Activated CD4-positive, alpha-beta T cell treated with anti-CD3 and anti-CD28 coated beads, Interleukin-10, Interleukin-2, amounts not matched to agents 100 ng/mL and 50 ng/mL, durations not matched to agents 16 hours and 8 hours (primary cell): ENCODE results near the gene EPHB2.

Experiments
- DNase-seq: peaks from one replicate; pipeline ENCODE4 v3.0.0-alpha.2; 2020

EPHB2 gene

DNA sequence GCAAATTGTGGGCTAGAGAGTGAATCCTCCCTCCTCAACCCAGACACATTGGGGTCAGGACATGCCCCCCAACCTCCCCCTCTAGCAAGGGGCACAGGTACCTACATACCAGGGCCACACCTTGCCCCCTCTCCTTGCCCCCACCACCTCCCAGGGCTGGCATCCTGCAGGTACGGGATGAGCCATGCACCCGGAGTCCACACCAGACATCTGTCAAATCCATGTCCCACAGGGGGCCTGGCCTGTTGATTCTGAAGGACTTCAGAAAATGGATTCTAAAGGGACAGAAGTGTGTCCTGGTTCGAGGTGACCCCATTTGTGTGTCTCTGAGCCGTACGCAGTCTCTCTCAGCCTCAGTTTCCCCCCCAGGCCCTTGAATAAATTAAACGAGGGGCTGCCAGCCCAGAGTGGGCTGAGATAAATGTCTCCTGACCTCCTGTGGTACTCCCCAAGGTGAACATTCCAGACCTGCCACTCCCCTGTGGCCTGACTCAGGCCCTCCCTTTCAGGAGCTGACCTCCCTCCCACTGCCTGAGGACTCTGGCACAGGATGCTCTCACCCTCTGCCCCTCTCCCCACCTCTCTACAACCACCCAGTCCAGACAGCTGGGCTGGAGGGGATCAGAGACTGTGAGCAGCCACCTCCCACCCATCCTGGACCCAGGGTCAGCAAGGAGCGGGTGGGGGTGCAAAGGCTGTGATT lies 94.5 kb downstream of the EPHB2 start:
- DNase-seq, result no peak

DNA sequence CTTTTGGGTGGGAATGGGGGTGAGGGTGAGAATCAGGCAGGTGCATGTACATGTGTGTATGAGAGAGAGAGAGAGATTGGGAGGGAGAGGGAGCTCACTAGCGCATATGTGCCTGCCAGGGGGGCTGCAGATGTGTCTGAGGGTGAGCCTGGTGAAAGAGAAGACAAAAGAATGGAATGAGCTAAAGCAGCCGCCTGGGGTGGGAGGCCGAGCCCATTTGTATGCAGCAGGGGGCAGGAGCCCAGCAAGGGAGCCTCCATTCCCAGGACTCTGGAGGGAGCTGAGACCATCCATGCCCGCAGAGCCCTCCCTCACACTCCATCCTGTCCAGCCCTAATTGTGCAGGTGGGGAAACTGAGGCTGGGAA lies 95.0 kb downstream of the EPHB2 start:
- DNase-seq, result no peak

DNA sequence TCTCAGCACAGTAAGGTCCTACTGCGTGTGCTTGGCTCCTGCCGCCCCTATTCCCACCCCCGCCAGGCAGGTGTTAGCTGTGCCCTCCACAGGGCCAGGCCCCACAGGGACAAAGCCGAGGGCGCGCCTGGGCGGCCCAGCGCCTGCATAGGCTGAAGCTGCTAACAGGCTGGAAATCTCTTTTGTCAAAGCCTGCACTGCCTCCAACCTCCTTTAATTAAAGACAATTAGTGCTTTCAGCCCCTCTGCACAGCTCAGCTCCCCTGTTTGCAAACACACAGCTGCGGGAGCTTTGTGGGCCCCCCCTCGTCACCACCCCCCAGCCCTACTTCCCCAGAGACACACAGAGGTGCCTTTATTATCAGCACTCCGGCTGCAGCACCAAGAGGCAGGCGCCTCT lies 95.9 kb downstream of the EPHB2 start:
- DNase-seq, result no peak

DNA sequence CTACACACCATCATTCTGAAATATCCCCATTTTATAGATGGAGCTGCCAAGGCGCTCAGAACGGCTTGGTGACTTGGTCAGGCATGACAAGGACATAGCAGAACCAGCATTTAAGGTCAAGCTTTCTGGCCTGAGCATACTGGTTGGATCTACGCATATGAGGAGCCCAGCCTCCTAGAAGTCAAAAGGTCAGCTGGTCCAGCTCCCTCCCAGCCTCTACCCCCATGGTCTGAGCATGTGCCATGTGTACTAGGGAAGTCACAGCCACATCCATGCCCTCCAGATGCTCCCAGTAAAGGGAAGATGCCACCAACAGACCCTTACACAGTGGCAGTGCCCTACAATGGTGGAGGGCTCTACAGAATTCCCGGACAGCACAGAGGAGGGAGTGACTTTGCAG lies 96.7 kb downstream of the EPHB2 start:
- DNase-seq, result no peak

DNA sequence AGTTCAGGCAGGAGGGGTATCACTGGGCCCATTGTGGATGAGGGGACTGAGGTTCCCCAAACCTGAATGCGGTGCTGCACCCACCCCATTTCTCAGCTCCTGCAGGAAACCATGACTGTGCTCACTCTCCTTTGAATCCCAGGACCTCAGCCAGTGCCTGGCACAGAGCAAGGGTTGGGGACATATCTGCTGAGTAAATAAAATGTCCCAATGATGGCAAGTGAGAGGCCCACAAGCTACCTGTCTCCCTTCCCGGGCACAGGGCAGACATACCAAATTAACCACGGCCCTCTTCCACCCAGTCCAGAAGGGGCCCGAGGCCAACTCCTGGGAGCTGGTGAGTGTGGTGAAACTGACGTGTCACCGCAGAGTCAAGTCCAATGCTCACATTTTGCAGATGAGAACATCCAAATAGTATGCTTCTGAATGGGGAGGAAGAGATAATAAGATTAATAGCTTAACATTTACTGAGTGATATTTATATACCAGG lies 97.6 kb downstream of the EPHB2 start:
- no peak for DNase-seq

DNA sequence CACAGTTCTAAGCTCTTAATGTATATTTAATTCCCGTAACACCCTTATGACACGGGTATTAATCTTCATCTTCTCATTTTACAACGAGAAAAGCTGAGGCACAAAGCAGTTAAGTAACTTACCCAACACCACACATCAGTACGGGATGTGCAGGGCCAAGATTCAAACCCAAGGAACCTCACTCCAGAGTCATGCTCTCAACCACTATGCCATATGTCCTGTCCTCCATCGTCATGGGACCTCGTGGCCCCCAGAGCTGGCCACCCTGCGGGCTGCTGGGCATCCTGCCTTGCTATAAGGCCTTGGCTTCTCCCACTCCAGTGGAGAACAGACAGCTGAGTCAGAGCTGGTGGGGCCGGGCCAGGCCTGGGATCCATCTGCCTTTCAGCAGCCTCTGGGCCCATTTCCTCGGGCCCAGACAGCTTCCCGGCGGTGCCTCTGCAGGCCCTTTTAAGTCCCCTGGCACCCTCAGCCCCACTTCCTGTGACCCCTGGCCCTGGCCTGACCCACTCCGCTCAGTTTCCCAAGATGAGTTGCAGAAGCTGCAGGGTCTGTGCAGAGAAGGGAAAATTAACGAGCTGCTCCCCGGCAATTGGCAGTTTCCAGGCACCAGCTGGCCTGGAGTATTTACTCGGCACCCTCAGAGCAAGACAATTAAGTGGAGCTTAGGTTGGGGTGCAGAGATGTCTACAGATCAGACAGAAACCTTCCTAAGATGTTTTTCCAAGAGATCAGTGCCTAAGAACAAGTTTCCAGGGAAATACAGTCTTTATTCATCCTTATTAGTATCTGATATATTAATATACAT lies 98.2 kb downstream of the EPHB2 start:
- no peak for DNase-seq

DNA sequence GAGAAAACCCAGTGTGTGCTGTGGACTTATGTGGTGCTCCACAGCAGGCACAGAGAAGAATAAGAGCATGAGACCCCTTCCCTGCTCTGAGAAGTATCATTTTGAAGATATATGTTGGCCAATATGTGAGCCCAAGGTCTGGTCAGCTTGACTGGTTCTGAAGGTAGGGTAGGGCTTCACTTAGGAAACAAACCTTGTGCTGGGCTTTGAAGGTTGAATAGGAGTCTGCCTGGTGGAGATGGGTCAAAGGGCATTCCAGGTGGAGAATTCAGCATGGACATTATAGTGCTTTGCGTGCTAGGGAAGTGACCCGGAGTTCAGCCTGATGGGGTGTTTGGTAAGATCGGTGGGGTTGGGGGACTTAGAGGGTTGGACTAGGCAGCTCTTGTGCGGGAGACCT lies 99.1 kb downstream of the EPHB2 start:
- no peak for DNase-seq

DNA sequence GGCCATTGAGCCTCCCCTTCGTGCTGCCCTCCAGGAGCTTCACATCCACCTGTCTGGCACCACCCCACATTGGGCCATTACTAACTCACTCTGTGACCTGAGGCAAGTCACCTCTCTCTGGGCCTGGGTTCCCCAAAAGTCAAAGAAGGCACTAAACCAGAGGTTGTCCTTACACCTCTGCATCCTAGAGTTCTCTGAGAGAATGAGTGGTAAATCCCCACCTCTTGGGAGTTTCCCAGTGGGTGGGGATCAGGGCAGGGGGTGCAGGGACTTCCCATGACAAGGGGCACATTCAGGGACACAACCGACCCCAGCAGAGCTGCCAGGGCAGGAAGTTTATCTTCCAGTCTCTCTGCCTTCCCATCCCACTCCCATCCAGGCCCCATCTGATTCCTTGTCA lies 99.7 kb downstream of the EPHB2 start:
- no peak for DNase-seq

DNA sequence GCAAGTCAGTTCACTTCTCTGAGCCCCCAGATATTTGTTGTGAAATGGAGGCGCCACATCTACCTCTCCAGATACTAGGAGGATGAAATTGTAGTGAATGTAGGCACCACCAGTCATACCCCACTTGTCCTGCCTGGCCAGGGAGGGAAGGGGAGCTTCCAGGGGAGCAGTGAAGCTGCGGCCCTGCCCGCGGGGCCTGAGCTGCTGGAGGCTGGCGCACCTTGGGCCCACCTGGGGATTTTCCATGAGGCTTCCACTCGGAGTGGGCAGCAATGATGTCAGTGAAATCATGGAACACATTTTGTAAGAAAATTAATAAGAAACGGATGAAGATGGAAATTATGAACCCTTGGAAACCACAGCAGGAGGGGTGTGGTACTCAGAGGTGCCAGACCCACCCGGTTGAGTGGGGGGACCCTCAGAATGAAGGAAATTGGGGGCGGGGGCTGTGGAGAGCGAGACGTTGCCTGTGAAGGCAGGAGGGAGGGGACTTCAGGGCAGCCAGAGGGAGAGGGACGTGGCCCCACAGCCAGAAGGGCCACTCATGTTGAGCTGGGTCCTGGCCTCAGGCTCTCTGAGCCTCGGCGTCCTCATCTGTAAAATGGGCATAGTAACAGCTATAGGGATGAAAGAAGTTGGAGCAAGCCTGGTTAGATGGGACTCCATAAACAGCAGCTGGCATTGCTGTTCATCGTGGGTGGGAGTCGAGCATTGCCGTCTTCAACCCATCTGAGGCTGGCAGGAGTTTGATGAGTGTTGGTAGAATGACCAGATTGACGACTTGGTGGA lies 101.6 kb downstream of the EPHB2 start:
- no peak for DNase-seq

DNA sequence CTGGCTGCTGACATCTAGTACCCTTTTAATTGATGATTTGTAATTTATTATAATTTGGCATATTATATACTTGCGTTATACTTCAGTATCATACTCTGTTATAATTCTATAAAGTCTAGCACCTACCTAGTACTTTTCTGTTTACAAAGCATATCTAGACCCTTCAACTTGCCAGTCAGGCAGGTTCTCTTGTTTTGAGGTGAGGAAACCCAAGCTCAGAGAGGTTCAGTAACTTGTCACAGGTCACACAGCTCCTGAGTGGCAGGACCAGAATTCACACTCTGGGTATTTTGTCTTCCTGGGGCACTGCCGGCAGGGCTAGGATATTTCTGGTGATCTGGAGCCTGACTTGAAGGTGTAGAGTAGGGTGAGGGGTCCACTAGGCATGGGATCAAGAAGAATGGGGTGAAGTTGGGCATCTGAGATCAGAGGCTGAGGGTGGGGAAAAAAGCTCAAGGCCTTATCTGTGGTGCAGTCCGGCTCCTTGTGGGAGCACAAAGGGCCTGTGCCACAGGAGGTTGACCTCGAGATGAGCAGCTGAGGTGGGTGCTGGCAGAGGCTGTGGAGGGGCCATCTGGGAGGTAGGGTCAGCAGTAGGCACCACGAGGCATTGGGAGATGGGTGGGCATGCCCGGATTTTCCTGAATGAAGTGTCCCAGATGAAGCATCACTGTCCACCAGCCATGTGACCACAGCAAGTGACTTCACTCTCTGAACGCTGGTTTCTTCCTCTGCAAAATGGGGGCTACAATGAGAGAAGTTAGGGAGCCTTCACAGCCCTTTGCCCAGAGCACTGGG lies 102.6 kb downstream of the EPHB2 start:
- no peak for DNase-seq

DNA sequence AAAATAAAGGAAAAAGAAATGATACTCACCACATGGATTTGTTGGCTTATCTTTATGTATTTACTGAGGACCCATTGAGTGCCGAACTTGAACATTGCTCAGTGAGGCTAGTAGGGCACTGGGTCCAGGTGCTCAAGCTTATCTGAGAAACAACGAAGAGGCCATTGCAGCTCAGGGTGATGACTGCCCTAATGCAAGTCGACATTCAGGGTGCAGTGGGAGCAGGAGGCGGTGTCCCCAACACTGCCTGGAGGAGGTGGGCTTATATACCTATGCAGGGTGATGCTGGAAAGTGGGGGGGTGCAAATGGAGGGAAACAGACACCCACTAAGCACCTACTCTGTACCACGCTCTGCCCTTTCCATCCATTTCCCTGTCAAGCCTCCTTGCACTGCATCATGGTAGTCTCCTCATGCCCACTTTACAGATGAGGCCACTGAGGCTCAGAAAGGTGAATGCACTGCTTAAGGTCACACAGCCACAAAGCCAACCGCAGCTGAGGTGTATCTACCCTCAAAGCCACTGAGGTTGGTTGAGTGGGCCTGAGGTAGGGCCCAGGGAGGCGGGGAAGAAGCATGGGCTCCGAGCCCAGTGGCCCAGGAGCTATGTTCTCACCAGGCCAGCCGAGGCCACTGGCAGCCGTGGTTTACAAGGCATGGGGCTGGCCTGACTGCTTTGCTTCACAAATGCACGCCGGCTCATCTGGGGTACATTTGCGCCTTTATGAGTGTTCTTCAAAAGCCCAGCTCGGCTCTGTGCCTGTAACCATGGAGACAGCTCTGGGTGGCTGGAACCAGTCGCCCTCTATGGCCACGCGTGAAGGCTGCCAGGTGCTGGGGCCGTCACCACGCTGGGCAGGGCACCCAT lies 103.8 kb downstream of the EPHB2 start:
- no peak for DNase-seq

DNA sequence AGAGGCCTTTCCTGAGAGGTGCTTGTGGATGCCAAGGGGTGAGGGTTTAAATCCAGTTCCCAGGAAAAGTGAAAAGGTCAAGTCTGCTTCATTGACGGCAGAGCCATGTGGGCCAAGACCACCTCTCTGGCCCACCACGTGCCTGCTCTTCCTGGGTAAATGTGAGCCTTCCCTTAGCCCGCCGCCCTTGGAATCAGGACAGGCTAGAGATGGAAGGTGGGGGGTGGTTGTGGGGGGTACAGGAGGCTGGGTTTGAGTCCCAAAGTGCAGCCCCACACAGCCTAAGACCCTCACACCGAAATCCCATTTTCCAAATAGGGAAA lies 104.4 kb downstream of the EPHB2 start:
- no peak for DNase-seq

DNA sequence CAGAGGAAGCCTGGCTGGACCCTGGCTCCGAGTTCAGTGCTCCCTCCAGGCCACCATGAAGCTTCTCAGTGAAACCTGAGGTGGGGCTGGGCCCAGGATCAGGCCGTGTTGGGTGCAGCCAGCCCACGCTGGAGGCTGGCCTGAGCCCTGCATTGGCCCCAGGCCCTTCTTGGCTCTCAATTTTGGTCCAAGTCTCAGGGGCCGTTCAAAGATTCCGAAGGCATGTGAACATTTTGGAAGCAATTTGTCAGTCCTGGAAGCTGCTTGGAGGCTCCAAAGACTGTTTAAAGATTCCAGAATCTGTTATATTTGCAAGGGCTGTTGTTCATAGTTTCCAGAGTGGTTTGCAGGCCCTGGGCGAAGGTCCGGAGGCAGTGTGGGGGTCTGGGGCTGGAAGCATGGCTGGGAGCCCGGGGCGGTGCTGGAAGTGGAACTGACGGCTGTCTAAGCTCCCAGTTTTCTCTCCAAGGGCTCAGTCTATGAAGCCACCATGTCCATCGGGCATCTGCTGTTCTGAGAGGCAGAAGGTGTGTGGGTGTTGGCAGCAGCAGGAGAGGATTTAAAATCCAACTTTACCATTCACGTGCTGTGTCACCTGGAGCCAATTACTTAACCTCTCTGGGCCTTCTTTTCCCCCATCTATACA lies 104.9 kb downstream of the EPHB2 start:
- no peak for DNase-seq

DNA sequence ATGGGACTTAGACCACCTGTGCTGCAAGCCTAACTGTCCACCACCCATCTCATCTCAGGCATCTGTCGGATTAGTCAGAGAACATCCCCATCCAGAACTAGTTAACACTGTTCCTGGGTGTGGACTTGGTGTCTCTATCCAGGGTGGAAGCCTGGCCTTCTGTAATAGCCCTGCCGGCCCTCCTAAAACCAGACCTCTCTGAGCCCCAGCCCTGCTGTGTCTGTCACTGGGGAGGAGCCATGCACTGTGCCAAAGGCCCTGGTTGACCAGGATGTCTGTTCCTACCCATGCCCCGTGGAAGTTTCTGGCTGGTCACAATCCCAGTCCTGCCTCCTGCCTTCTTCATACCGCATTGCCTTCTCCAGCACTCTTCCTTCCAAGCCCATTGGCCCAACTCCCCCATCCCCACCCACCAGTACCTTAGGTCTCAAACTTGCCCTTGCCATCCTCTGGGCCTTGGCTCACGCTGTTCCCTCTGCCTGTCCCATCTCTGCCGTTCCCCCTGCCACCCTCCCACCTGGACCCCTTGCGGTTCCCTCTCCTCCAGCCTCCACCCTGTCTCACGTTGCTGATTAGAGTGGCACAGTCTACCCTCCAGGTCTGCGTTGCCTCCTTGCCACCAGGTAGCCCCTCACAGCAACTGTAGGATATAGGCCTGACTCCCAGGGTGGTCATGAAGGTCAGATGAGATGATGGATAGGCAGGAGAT lies 105.6 kb downstream of the EPHB2 start:
- DNase-seq, result no peak

DNA sequence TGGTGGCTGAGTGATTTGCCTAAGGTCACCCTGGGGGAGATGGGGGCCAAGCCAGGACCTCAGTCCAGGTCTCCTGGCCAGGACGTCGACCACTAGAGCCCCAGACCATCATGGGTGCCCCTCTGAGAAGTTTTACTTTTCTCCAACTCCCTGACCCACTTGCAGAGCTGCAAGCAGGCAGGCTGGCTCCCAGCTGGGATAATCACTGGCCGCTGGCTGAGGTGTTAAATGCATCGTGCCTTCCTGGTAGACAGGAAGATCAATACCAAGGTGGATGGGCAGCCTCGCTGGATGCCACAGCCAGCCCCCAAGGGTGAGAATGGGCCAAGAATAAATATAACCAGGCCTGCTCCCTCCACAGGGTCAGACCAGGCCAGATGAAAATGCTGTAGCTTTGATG lies 106.2 kb downstream of the EPHB2 start:
- no peak for DNase-seq

DNA sequence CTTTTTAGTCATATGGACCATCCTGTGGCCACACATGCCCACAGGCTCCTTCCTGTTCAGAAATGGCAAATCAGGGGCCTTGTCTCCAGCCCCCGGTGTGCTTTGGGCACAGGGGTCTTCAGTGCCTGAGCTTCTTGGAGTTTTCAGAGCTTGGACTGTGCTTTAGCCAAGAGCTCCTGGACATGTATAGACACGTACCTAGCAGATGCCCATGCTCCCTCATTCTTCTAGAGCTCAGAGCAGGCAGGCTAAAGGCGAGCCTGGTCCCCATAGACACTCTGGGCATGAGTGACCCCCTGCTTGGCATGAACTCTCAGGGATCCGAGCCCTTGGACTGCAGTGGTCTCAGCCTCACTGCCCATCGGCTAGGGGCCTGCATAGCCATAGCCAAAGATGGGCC lies 106.8 kb downstream of the EPHB2 start:
- no peak for DNase-seq

DNA sequence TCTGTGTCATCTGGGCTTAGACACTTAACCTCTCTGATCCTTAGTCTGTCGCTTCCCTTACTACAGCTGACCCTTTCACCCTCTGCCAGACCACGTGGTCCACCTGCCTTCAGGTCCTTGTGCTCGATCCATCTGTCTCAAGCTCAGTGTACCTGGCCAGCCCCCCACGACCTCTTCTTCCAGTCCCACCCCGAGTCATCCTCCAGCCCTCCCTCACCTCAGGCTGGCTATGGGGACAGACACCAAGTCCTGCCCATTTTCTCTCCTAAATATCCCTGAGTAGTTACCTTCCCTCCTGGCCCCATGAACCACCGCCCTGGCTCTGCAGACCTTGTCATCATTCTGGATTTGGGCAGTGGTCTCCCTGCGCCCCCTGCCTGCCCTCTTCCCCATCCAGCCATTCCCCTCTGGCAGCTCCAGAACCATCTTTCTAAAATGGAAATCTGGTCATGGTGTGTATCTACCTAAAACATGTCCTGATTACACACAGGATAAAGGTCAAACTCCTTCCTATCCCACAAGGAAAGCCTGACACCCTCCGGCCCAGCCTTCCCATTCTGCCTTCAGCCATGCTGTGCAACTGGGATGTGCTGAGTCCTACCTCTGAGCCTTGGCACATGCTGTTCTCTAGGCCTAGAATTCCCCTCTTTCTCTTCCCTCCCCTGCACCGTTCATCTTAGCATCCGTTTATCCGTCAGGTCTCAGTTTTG lies 107.6 kb downstream of the EPHB2 start:
- no peak for DNase-seq

DNA sequence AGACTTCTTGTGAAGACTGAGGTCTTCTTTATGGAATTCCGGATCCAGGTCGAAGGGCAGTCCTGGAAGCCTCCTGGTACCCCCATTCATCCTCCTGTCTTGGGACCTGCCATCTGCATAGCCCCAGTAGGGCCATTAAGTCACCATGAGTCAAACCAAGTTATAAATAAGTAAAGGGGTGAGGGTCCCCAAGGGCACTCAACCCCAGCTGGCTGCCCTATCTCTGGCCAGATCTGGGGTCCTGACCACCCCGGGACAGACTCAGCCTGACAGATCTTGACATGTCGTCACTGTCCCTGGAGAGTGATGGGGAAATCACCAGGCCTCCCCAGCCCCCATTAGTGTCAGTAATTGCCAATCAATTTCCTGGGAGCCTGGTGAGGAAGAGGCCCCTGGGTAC lies 108.7 kb downstream of the EPHB2 start:
- DNase-seq, result no peak

DNA sequence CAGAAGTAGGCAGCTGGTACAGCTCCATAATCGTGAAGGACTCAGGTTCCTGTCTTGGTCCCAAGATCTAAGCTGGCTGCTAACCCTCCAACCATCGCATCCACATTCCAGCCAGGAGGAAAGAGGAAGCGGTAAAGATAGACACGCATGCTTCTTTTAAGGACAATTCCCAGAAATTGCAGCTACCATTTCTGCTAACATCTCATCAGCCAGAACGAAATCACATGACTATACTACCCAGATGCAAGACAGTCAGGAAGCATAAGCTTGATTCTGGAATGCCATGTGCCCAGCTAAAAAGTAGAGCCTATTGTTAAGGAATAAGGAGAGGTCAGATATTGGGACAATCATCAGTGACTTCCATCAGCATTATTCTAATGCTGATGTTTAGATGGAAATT lies 110.4 kb downstream of the EPHB2 start:
- no peak for DNase-seq

DNA sequence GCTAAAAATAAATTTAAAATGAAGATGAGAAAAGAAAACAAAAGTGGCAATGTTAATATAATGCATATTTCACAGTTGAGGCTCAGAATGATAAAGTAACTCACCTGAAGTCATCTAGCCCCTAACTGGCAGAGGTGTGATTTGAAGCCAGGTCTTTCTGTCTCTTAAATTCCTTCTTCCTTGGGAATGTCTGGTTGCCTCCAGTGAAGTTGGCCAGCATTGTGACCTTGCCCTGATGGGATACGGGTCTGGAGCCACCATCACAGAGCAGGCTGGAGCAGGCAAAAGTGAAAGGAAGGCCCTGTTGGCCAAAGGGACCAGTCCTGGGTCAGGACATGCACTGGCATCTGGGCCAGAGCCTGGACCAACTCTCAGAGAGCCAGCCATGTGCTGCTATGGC lies 111.7 kb downstream of the EPHB2 start:
- no peak for DNase-seq
